HG03439 (cell line): Measurements from ENCODE around the gene ZMYND12.
"Not testable (repeated sequence)": the region's sequence is repeated elsewhere in the genome, so short reads cannot be mapped to it uniquely, and the experiment has no call there.

Experiments
- ATAC-seq: cut with Tn5 transposase; IDR thresholded peaks from one replicate; pipeline ENCODE4 v1.9.1; 2021; ENCODE audit warnings: mild to moderate bottlenecking, moderate library complexity; ENCODE audit not compliant: unreplicated experiment

Gene ZMYND12, protein sequence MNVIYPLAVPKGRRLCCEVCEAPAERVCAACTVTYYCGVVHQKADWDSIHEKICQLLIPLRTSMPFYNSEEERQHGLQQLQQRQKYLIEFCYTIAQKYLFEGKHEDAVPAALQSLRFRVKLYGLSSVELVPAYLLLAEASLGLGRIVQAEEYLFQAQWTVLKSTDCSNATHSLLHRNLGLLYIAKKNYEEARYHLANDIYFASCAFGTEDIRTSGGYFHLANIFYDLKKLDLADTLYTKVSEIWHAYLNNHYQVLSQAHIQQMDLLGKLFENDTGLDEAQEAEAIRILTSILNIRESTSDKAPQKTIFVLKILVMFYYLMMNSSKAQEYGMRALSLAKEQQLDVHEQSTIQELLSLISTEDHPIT

DNA sequence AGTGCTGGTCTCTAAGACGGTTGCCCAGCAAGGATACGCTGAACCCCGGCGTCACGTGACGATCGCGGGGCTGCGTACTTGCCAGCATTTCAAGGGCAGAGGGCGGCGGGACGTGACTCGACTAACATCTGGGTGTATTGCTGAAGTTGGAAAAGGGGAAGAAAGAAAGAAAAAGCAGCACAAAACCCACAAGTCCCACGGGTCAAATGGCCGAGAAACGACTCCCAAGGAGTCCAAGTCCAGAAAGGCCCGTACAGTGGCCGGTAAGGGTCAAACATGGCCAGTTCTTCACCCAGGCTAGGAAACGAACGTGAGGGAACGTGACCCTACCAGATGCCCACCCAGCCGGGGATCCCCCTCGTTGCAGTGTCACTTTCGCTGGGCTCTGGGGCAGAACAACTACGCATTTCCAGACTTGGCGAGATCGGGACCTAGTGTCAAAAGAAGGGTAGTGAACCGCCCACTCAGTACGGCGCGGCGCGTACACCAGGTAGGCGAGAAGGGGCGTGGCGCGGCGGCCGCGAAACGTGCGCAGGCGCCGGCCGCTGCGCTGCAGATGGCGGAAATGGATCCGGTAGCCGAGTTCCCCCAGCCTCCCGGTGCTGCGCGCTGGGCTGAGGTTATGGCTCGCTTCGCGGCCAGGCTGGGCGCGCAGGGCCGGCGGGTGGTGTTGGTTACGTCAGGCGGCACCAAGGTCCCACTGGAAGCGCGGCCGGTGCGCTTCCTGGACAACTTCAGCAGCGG is at the start of gene ZMYND12, which contains the start of gene PPCS:
Gene ZMYND12 (minus strand): TSS at position 13 of the 744 bp plus-strand sequence. CDS start 25 bp downstream, outside the sequence.
Gene PPCS (plus strand): TSS at position 534 of the 744 bp plus-strand sequence. CDS start 23 bp downstream, at position 557.
- peak; percentile 88 for ATAC-seq

GRCh38 chr1:42504535-42505128 is 48.8 kb upstream of the ZMYND12 start:
- no peak for ATAC-seq

DNA sequence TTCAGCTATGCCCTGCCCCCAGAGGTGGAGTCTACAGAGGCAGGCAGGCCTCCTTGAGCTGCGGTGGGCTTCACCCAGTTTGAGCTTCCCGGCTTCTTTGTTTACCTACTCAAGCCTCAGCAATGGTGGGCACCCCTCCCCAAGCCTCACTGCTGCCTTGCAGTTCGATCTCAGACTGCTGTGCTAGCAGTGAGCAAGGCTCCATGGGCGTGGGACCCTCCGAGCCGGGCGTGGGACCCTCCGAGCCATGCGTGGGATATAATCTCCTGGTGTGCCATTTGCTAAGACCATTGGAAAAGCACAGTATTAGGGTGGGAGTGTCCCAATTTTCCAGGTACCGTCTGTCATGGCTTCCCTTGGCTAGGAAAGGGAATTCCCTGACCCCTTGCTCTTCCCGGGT is 46.2 kb upstream of the ZMYND12 start:
- not testable (repeated sequence) for ATAC-seq

DNA sequence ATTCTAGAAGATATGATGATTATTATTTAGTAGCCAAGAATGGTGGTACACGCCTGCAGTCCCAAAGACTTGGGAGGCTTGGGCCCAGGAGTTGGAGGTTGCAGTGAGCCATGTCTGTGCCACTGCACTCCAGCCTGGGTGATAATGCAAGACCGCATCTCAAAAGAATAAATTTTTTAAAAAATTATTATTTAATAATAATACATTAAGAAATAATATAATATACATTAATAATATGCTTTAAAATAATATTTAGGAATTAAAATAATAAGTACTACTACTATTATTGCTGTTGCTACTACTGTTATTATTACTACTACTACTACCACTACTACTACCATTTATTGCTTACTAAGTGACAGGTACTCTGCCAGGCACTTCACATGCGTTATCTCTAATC is 34.4 kb upstream of the ZMYND12 start:
- no peak for ATAC-seq

DNA sequence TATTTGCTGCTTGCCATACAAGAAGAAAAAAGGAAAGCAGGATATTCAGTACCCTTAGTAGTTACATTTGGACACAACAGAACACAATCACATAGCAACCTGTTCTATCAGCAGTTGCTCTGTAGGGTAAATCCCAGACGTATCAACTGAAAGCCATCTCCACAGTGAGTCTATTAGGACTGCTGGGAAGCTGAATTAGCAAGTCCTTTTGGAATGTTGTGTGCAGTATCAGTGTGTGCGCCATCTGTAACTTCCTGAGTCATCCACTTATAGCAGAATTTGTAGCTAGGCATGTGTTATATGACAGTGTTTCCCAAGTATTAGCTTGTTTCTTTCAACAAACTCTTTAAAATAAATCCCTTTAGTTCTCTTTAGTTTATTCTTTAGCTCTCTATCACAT is 28.6 kb upstream of the ZMYND12 start:
- no peak for ATAC-seq

- ATAC-seq, result no peak
These were observed 26.9 kb upstream of the ZMYND12 start for GRCh38 chr1:42482635-42483153.

DNA sequence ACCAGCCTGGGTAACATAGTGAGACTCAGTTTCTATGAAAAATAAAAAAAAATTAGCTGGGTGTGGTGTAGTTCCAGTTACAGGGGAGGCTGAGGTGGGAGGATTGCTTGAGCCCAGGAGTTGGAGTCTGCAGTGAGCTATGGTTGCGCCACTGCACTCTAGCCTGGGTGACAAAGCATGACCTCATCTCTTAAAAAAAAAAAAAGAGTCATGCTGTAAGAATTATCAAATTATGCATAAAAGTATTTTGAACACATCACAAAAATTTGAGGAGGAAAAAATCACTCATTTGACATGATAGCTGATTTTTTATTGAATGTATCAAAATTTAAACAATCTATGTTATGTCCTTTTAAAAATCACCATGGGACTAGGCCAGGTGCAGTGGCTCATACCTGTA is 25.1 kb upstream of the ZMYND12 start:
- no peak for ATAC-seq

DNA sequence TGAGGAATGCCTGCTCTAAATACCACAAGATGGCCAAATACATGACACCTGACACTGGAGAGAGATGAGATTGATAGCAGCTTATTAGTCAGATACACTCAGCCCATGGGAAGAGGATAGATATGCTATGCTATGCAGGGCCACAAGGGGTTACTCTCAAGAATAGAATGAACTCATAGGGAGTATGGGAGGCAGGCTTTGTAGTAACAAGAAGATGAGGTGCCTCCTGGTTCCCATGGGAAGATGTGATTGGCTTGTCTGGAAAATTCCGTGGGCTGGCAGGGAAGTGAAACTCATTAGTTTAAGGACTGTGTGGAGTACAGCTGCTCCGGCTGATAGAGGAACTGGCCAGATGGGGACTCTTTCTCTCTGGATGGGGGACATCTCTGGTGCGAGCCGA is 23.8 kb upstream of the ZMYND12 start:
- ATAC-seq, result no peak

GRCh38 chr1:42477775-42478174 is 22.0 kb upstream of the ZMYND12 start:
- ATAC-seq, result no peak

DNA sequence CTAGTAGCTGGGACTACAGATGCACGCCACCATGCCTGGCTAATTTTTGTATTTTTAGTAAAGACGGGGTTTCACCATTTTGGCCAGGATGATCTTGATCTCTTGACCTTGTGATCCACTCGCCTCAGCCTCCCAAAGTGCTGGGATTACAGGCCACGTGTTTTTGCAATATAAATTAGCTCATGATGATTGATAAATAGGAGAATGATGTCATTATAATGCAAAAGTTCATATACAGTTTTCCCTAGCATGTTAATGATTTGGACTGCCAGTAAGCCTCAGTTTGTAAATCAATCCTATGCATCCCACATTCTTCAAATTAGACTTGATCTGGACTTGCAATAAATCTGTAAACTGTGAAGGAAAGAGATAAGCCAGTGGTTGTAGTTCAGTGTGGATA is 21.5 kb upstream of the ZMYND12 start:
- not testable (repeated sequence) for ATAC-seq

DNA sequence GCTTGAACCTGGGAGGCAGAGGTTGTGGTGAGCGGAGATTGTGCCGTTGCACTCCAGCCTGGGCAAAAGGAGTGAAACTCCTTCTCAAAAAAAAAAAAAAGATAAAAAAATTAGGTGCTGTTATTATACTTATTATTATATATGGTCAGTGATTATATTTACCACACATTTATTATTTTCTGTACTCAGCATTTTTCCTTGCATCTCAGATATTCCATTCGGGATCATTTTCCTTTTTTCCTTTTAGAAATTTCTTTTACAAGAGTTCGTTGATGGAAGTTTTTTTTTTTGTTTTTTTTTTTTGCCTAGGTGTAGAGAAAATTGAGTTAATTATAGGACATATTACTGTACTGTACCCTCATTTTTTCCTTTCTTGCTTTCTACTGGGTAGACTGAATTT is 20.8 kb upstream of the ZMYND12 start:
- ATAC-seq, result no peak

GRCh38 chr1:42469727-42470126 is 13.9 kb upstream of the ZMYND12 start:
- no peak for ATAC-seq

- ATAC-seq, result no peak
These were observed 10.2 kb upstream of the ZMYND12 start for GRCh38 chr1:42466030-42466429.

DNA sequence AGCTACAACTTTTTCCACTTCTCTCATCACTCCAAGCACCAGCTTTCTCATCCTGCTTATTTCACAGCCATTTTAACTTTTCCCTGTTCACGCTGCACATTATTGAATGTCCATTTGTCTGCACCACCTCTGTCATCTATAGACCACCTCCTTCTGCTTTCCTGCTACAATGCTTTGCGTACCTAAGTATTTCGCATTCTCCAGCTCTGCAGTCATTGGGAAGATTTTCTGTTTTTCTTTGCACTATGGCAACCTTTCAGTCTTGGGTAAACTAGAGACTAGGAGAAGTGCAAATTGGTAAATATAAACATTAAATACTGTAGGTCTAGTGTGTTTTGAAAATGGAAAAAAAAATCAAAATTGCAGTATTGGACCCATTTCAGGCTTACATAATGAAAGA is 8.1 kb upstream of the ZMYND12 start:
- no peak for ATAC-seq

DNA sequence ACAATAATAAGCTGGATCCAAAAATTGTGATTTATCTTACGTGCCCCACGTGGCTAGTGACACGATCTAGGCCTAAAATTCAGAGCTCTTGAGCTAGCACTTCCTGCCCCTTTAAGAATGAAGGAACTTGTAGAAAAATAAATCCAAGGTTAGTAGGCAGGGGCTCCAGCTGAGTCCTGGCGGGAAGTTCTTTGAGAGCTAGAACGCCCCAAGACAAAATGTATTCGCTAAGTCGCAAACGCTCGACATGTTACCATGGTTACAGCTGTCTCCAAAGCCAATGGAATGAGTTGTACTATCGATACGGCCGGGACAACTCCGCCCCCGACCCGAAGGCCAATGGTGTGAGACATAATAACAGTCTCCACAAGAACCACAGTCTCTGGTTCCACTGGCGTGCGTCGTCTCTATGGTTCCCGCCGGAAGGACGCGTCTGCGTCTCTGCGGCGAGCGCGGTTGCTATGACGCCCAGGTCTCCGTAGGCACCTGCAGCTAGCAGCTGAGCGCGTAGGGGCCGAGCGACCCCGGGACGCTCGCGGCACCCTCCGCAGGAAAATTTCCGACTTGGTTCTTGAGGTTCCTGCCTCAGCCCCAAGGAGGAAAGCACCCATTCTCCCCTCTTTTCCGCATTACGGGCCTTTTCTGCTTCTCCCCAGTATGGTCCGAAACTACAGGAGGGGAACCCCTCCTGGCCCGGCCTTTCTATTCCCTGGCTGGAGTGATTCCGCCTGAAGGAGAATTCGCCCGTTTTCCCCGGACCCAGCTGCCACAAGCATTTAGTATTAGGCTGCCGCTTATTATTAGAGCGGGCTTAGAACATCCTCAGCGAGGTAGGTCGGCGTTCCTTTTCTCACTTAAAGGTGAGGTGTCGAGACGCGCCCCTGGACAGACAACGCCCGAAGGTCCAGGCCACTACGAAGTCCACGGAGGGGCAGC is 7.3 kb upstream of the ZMYND12 start, which contains the start of gene CCDC30:
Gene CCDC30 (plus strand): TSS at position 459 of the 936 bp plus-strand sequence. CDS start 17,266 bp downstream, outside the sequence.
- ATAC-seq, result peak; percentile 97

DNA sequence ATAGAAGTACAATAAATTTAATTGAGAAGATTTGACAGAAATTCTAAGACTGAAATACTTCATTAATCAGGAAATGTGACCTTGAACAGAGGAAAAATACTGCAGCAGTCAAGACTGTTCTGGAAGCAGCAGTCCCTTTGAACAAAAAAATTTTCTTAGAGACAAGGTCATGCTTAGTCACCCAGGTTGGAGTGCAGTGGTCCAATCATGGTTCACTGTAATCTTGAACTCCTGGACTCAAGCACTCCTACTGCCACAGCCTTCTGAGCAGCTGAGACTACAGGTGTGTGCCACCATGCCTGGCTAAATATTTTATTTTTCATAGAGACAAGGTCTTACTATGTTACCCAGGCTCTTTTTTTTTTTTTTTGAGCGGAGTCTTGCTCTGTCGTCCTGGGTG is 5.4 kb upstream of the ZMYND12 start:
- no peak for ATAC-seq

DNA sequence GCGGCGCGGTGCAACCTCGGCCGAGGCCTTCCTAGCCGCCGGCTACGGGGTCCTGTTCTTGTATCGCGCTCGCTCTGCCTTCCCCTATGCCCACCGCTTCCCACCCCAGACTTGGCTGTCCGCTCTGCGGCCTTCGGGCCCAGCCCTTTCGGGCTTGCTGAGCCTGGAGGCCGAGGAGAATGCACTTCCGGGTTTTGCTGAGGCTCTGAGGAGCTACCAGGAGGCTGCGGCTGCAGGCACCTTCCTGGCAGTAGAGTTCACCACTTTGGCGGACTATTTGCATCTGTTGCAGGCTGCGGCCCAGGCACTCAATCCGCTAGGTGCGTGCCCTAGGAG is 900 bp upstream of the ZMYND12 start:
- ATAC-seq, result peak; percentile 49

- ATAC-seq, result no peak
These were observed 1.4 kb downstream of the ZMYND12 start for GRCh38 chr1:42454403-42454802.

DNA sequence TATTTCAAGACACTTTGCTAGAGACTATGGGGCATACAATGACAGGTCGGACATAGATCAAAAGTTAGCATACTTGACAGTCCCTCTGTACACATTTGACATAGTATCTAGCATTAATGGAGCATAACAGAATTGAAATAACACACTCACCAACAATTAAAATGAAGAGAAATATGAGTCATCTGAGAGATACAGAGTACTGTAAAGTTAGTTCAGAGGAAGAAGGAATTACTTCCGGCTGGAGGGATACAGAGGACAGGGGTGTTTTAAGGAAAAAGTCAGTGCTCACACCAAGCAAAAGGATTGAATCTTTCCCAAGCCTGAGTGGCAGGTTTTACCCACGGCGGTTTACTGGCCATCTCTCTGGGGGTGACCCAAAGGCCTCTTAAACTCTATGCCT is 2.4 kb downstream of the ZMYND12 start:
- no peak for ATAC-seq

- no peak for ATAC-seq
These were observed 5.8 kb downstream of the ZMYND12 start for GRCh38 chr1:42450061-42450460.
